ENCODE data around the gene CARHSP1.
A peak's percentile ranks its signal among the peaks of the same experiment; 100 is the strongest.
"Not testable (repeated sequence)": the region's sequence is repeated elsewhere in the genome, so short reads cannot be mapped to it uniquely, and the experiment has no call there.

CARHSP1 gene

GRCh38 chr16:8812162-8812843 lies 56.5 kb downstream of the CARHSP1 start:
- Histone ChIP-seq H3K9ac (ENCODE audit: low read length) (no peak overlapping the region), H3K4me1 (ENCODE audit: control insufficient read depth, insufficient read depth, low read length) (peaks cover 10% of the 10 kb centered on the region), H3K4me3 (ENCODE audit: low read length) (no peak overlapping the region), H3K36me3 (ENCODE audit: control insufficient read depth, insufficient read depth, low read length, severe bottlenecking) (peaks cover 88% of the 10 kb centered on the region), H3K9me3 (ENCODE audit: control insufficient read depth, low read length) (no peaks in the 10 kb centered on the region), H3K27me3 (replicated peaks; ENCODE audit: control insufficient read depth, insufficient read depth, low read length) (no peaks in the 10 kb centered on the region)
- DNase-seq (ENCODE audit: low read depth): no peak

- H3K9me3 ChIP-seq (ENCODE audit: control insufficient read depth, low read length): no peaks in the 10 kb centered on the region
- H3K4me1 ChIP-seq (ENCODE audit: control insufficient read depth, insufficient read depth, low read length): peaks cover 4% of the 10 kb centered on the region
- DNase-seq (ENCODE audit: low read depth): no peak
- H3K4me3 ChIP-seq (ENCODE audit: low read length): no peak overlapping the region
- H3K9ac ChIP-seq (ENCODE audit: low read length): no peak overlapping the region
- H3K36me3 ChIP-seq (ENCODE audit: control insufficient read depth, insufficient read depth, low read length, severe bottlenecking): peaks cover 100% of the 10 kb centered on the region
- no peaks in the 10 kb centered on the region for H3K27me3 ChIP-seq (replicated peaks; ENCODE audit: control insufficient read depth, insufficient read depth, low read length)
These were observed 60.0 kb downstream of the CARHSP1 start for GRCh38 chr16:8808613-8809353.

GRCh38 chr16:8808009-8808408 lies 60.8 kb downstream of the CARHSP1 start:
- no peak overlapping the region for H3K4me3 ChIP-seq (ENCODE audit: low read length)
- peaks cover 100% of the 10 kb centered on the region for H3K36me3 ChIP-seq (ENCODE audit: control insufficient read depth, insufficient read depth, low read length, severe bottlenecking)
- no peaks in the 10 kb centered on the region for H3K9me3 ChIP-seq (ENCODE audit: control insufficient read depth, low read length)
- no peaks in the 10 kb centered on the region for H3K27me3 ChIP-seq (replicated peaks; ENCODE audit: control insufficient read depth, insufficient read depth, low read length)
- no peak for DNase-seq (ENCODE audit: low read depth)
- peaks cover 4% of the 10 kb centered on the region for H3K4me1 ChIP-seq (ENCODE audit: control insufficient read depth, insufficient read depth, low read length)
- no peak overlapping the region for H3K9ac ChIP-seq (ENCODE audit: low read length)

- peaks cover 100% of the 10 kb centered on the region for H3K36me3 ChIP-seq (ENCODE audit: control insufficient read depth, insufficient read depth, low read length, severe bottlenecking)
- H3K9me3 ChIP-seq (ENCODE audit: control insufficient read depth, low read length): no peaks in the 10 kb centered on the region
- no peak for DNase-seq (ENCODE audit: low read depth)
- no peak overlapping the region for H3K4me3 ChIP-seq (ENCODE audit: low read length)
- H3K27me3 ChIP-seq (replicated peaks; ENCODE audit: control insufficient read depth, insufficient read depth, low read length): no peaks in the 10 kb centered on the region
- H3K9ac ChIP-seq (ENCODE audit: low read length): no peak overlapping the region
- peaks cover 4% of the 10 kb centered on the region for H3K4me1 ChIP-seq (ENCODE audit: control insufficient read depth, insufficient read depth, low read length)
These were observed 61.6 kb downstream of the CARHSP1 start for GRCh38 chr16:8807189-8807588.

- no peak overlapping the region for H3K9ac ChIP-seq (ENCODE audit: low read length)
- peaks cover 100% of the 10 kb centered on the region for H3K36me3 ChIP-seq (ENCODE audit: control insufficient read depth, insufficient read depth, low read length, severe bottlenecking)
- DNase-seq (ENCODE audit: low read depth): peak; percentile 10
- no peaks in the 10 kb centered on the region for H3K27me3 ChIP-seq (replicated peaks; ENCODE audit: control insufficient read depth, insufficient read depth, low read length)
- H3K9me3 ChIP-seq (ENCODE audit: control insufficient read depth, low read length): no peaks in the 10 kb centered on the region
- peaks cover 4% of the 10 kb centered on the region for H3K4me1 ChIP-seq (ENCODE audit: control insufficient read depth, insufficient read depth, low read length)
- no peak overlapping the region for H3K4me3 ChIP-seq (ENCODE audit: low read length)
These were observed 62.4 kb downstream of the CARHSP1 start for GRCh38 chr16:8806272-8806983.

GRCh38 chr16:8804313-8804712 lies 64.5 kb downstream of the CARHSP1 start:
- Histone ChIP-seq H3K9me3 (ENCODE audit: control insufficient read depth, low read length) (no peaks in the 10 kb centered on the region), H3K27me3 (replicated peaks; ENCODE audit: control insufficient read depth, insufficient read depth, low read length) (no peaks in the 10 kb centered on the region), H3K36me3 (ENCODE audit: control insufficient read depth, insufficient read depth, low read length, severe bottlenecking) (peaks cover 85% of the 10 kb centered on the region), H3K4me3 (ENCODE audit: low read length) (no peak overlapping the region), H3K9ac (ENCODE audit: low read length) (no peak overlapping the region), H3K4me1 (ENCODE audit: control insufficient read depth, insufficient read depth, low read length) (peaks cover 13% of the 10 kb centered on the region)
- no peak for DNase-seq (ENCODE audit: low read depth)

GRCh38 chr16:8803733-8804132 lies 65.1 kb downstream of the CARHSP1 start:
- Histone ChIP-seq H3K4me1 (ENCODE audit: control insufficient read depth, insufficient read depth, low read length) (peaks cover 19% of the 10 kb centered on the region), H3K36me3 (ENCODE audit: control insufficient read depth, insufficient read depth, low read length, severe bottlenecking) (peaks cover 79% of the 10 kb centered on the region)
- H3K9me3 ChIP-seq (ENCODE audit: control insufficient read depth, low read length); H3K9ac ChIP-seq (ENCODE audit: low read length); DNase-seq (ENCODE audit: low read depth); H3K27me3 ChIP-seq (replicated peaks; ENCODE audit: control insufficient read depth, insufficient read depth, low read length); H3K4me3 ChIP-seq (ENCODE audit: low read length): not testable (repeated sequence)

Data from adipocyte (in vitro differentiated cells).